ENCODE measurements around the gene ABHD11. TPM values are rescaled to one million over a fixed set of nuclear protein-coding genes. Genes with fewer than 3 reads are reported as not detected.
A peak's percentile ranks its signal among the peaks of the same experiment; 100 is the strongest.
"Not testable (repeated sequence)": the region's sequence is repeated elsewhere in the genome, so short reads cannot be mapped to it uniquely, and the experiment has no call there.

The ABHD11 gene
- polyA plus RNA-seq, 6 donors from 2014 or later = 10.8 to 18.9 (median 14.0) TPM; not detected in 1

- H3K4me1 Mint-ChIP-seq = peaks cover 17 to 24% (median 21%) of the 10 kb centered on the region in 3 donors
- DNase-seq (no peak), ATAC-seq (ENCODE audit: low read depth in 2 of 2) (no peak)
- H3K4me3 Mint-ChIP-seq = peak overlapping the region in 7 of 8 donors; percentile 25 to 88 (median 69)
- no peaks in the 10 kb centered on the region for H3K36me3 Mint-ChIP-seq
- no peak overlapping the region for H3K27ac Mint-ChIP-seq
- H3K27me3 Mint-ChIP-seq = peaks cover 20 to 35% (median 31%) of the 10 kb centered on the region in 3 donors
- no peaks in the 10 kb centered on the region for H3K9me3 Mint-ChIP-seq
Observed at GRCh38 chr7:73721377-73721817, 17.2 kb downstream of the ABHD11 start.

DNA sequence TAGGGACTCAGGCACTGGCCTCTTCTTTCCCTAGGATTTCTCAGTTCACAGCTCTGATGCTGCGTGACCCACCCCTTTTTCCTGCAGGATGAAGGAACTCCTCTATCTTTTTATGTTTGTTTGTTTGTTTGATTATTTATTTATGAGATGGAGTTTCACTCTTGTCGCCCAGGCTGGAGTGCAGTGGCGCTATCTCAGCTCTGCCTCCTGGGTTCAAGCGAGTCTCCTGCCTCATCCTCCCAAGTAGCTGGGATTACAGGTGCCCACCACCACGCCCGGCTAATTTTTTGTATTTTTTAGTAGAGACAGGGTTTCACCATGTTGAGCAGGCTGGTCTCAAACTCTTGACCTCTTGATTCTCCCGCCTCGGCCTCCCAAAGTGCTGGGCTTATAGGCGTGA is 18.2 kb downstream of the ABHD11 start:
- not testable (repeated sequence) for ATAC-seq (ENCODE audit: low read depth in 2 of 2); H3K36me3 Mint-ChIP-seq

GRCh38 chr7:73719806-73720169 is 18.8 kb downstream of the ABHD11 start:
- peaks cover 15 to 24% (median 21%) of the 10 kb centered on the region in 3 donors for H3K4me1 Mint-ChIP-seq
- H3K27ac Mint-ChIP-seq = peak overlapping the region in 1 of 6 donors; percentile 23
- DNase-seq (no peak), ATAC-seq (ENCODE audit: low read depth in 2 of 2) (peak; percentile 21 to 27)
- H3K4me3 Mint-ChIP-seq = peak overlapping the region; percentile 82 to 93 (median 88)
- no peaks in the 10 kb centered on the region for H3K36me3 Mint-ChIP-seq
- peaks cover 20 to 43% (median 31%) of the 10 kb centered on the region in 3 donors for H3K27me3 Mint-ChIP-seq
- H3K9me3 Mint-ChIP-seq = no peaks in the 10 kb centered on the region

More for the DNA sequence above, 18.2 kb downstream of the ABHD11 start:
- not testable (repeated sequence) for H3K9me3 Mint-ChIP-seq, DNase-seq
- H3K27ac Mint-ChIP-seq = peak overlapping the region in 3 of 6 donors; percentile 23 to 89 (median 54)
- H3K4me3 Mint-ChIP-seq = peak overlapping the region; percentile 82 to 93 (median 88)
- H3K27me3 Mint-ChIP-seq = peaks cover 22 to 44% (median 35%) of the 10 kb centered on the region in 3 donors
- H3K4me1 Mint-ChIP-seq = peaks cover 17 to 24% (median 21%) of the 10 kb centered on the region in 3 donors

GRCh38 chr7:73718905-73719805 is 19.4 kb downstream of the ABHD11 start, which contains the start of gene STX1A:
STX1A (minus strand) TSS chr7:73719669; CDS start chr7:73719631, 38 bp downstream.
- Mint-ChIP-seq H3K4me1 (peaks cover 12 to 24% (median 21%) of the 10 kb centered on the region in 3 donors), H3K36me3 (no peaks in the 10 kb centered on the region), H3K9me3 (no peaks in the 10 kb centered on the region), H3K27ac (peak within 1 kb of the TSS in 3 of 6 donors; percentile 23 to 89 (median 54)), H3K27me3 (peaks cover 17 to 43% (median 30%) of the 10 kb centered on the region in 3 donors), H3K4me3 (peak within 1 kb of the TSS; percentile 82 to 93 (median 88))
- DNase-seq (peak; percentile 59), ATAC-seq (ENCODE audit: low read depth in 2 of 2) (peak; percentile 84 to 88)

DNA sequence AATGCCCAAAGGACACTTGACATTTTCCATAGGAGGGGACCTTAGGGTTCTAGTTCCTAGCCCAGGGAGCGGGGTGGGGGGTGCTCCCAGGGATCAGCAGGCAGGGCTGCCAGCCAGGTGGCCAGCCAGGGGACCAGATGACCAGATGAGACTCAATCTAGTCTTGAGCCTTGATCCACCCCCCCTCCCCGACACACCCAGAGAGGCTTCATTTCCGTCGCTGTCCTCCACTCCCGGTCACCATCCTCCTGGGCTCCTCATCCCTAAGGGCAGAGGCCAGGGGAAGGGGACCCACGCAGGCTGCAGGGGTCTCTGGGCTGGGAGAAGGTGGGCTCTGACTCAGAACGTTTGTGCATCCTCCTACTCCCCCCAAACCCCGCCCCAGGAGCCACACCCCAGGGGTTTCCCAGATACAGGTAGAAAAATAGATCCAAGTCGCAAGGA is 20.1 kb downstream of the ABHD11 start:
- no peaks in the 10 kb centered on the region for H3K9me3 Mint-ChIP-seq
- ATAC-seq (ENCODE audit: low read depth in 2 of 2) (no peak), DNase-seq (no peak)
- H3K27ac Mint-ChIP-seq = peak overlapping the region in 1 of 6 donors; percentile 41
- H3K4me3 Mint-ChIP-seq = peak overlapping the region; percentile 37 to 91 (median 73)
- H3K4me1 Mint-ChIP-seq = peaks cover 12 to 24% (median 21%) of the 10 kb centered on the region in 3 donors
- H3K27me3 Mint-ChIP-seq = peaks cover 17 to 50% (median 36%) of the 10 kb centered on the region in 3 donors
- H3K36me3 Mint-ChIP-seq = no peaks in the 10 kb centered on the region

DNA sequence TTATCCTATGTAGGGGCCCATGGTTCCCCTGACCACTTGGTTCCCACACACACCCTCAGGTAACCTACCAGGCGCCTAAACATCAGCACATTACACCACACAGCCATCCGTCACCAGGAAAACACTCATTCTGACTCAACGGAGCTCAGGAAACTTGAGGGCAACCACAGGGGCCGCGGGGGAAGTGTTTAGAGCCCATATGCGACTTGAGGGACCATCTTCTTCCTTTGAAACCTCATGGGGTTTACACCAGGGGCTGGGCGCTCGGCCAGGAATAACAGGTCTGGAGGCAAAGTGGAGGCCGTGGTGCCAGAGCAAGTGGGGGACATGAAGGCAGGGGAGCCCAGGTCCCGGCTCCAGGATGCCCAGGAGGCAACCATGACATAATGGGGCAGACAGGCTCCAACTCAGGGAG is 20.6 kb downstream of the ABHD11 start:
- Mint-ChIP-seq H3K27ac (peak overlapping the region in 1 of 6 donors; percentile 41), H3K27me3 (peaks cover 19 to 55% (median 40%) of the 10 kb centered on the region in 3 donors), H3K9me3 (no peaks in the 10 kb centered on the region), H3K4me1 (peaks cover 12 to 24% (median 21%) of the 10 kb centered on the region in 3 donors), H3K4me3 (peak overlapping the region in 7 of 8 donors; percentile 66 to 91 (median 77)), H3K36me3 (no peaks in the 10 kb centered on the region)
- DNase-seq (no peak), ATAC-seq (ENCODE audit: low read depth in 2 of 2) (peak; percentile 17 to 21)

DNA sequence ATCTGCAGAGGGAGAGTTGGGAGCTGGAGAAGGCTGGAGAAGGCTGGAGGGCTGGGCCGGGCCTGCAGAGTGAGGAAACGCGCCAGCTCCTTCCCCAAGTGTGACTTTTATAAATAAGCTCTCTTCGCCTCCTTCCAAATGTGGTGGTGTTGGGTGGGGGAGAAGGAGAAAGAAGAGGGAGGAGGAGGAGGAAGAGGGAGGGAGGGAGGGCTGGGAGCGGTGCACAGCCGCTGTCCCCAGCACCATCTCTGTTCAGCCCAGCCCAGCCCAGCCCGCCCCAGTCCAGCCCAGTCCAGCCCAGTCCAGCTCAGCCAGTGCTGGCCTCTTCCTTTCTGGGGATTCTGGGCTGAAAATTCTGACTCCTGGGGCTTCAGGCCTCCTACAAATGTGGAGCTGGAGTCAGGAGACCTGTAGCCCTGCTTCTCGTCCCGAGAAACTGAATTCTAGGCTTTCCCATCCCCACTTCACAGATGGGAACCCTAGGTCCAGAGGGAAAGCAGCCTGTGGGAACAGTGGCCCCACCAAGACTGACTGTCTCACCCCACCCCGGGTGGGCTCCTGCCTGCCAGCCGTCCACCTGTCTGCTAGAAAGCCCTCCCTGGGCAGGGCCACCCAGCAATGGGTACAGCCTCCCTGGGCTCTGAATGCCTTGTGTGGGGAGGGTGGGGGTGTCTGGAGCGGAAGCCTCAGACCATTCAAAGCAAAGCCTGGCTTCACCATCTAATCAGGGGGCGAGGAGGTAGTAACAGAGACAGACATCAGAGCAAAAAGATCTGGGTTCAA is 21.4 kb downstream of the ABHD11 start:
- ATAC-seq (ENCODE audit: low read depth in 2 of 2) = no peak
- H3K27me3 Mint-ChIP-seq = peaks cover 27 to 63% (median 48%) of the 10 kb centered on the region in 3 donors

GRCh38 chr7:73716318-73716890 is 22.2 kb downstream of the ABHD11 start:
- H3K27me3 Mint-ChIP-seq = peaks cover 23 to 71% (median 56%) of the 10 kb centered on the region in 3 donors
- H3K27ac Mint-ChIP-seq = no peak overlapping the region
- H3K4me1 Mint-ChIP-seq = peaks cover 12 to 24% (median 21%) of the 10 kb centered on the region in 3 donors
- H3K9me3 Mint-ChIP-seq = no peaks in the 10 kb centered on the region
- ATAC-seq (ENCODE audit: low read depth in 2 of 2) (no peak), DNase-seq (no peak)
- no peak overlapping the region for H3K4me3 Mint-ChIP-seq
- no peaks in the 10 kb centered on the region for H3K36me3 Mint-ChIP-seq

More for the DNA sequence above, 21.4 kb downstream of the ABHD11 start:
- Mint-ChIP-seq H3K36me3 (no peaks in the 10 kb centered on the region), H3K9me3 (no peaks in the 10 kb centered on the region), H3K27ac (no peak overlapping the region), H3K4me3 (peak overlapping the region in 6 of 8 donors; percentile 60 to 91 (median 74)), H3K4me1 (peaks cover 12 to 24% (median 21%) of the 10 kb centered on the region in 3 donors)
- no peak for DNase-seq

DNA sequence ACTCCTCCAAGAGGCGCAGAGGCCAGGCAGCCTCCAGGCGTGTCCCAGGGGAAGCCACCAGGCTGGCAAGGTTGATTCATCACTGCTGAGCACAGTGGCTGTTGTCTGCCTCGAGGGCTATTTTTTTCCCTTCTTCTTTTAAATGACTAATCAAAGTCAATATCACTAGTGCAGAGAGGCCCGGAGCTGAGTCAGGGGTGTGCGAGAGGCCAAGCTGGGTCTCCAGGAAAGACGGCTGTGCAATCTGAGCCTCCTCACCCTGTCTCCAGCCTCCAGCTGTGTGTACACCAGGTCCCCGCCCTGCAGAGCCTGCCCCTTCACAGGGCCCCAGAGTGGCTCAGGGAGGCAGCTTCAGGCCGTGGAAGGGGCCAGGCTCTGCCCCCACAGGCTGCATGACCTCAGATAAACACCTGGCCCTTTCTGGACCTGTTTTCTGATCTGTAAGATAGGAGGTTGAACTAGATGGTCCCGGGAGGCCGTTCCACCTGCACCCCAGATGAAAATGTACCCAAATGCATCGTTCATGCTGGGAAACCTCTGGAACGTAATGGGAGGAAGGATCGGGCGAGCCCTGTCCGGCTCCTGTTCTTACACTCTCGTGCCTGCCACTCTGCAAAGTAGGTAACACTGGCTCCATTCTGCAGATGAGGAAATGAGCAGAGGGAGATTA is 22.8 kb downstream of the ABHD11 start:
- Mint-ChIP-seq H3K4me1 (peaks cover 12 to 24% (median 21%) of the 10 kb centered on the region in 3 donors), H3K27ac (no peak overlapping the region), H3K9me3 (no peaks in the 10 kb centered on the region), H3K36me3 (no peaks in the 10 kb centered on the region), H3K27me3 (peaks cover 23 to 77% (median 57%) of the 10 kb centered on the region in 3 donors), H3K4me3 (no peak overlapping the region)
- ATAC-seq (ENCODE audit: low read depth in 2 of 2) (no peak), DNase-seq (no peak)

- DNase-seq = not testable (repeated sequence)
Observed at GRCh38 chr7:73713319-73713718, 25.3 kb downstream of the ABHD11 start.

GRCh38 chr7:73712773-73713172 is 25.8 kb downstream of the ABHD11 start:
- Mint-ChIP-seq H3K36me3 (no peaks in the 10 kb centered on the region), H3K4me3 (no peak overlapping the region), H3K27me3 (peaks cover 18 to 63% (median 43%) of the 10 kb centered on the region in 3 donors), H3K27ac (peak overlapping the region in 1 of 6 donors; percentile 69), H3K9me3 (no peaks in the 10 kb centered on the region), H3K4me1 (peaks cover 3 to 11% (median 5%) of the 10 kb centered on the region in 3 donors)
- no peak for ATAC-seq (ENCODE audit: low read depth in 2 of 2)
- no peak for DNase-seq

More at GRCh38 chr7:73713319-73713718, 25.3 kb downstream of the ABHD11 start:
- Mint-ChIP-seq H3K4me1 (peaks cover 9 to 16% (median 9%) of the 10 kb centered on the region in 3 donors), H3K27me3 (peaks cover 23 to 69% (median 49%) of the 10 kb centered on the region in 3 donors)
- H3K27ac Mint-ChIP-seq; ATAC-seq (ENCODE audit: low read depth in 2 of 2); H3K36me3 Mint-ChIP-seq; H3K9me3 Mint-ChIP-seq; H3K4me3 Mint-ChIP-seq: not testable (repeated sequence)

DNA sequence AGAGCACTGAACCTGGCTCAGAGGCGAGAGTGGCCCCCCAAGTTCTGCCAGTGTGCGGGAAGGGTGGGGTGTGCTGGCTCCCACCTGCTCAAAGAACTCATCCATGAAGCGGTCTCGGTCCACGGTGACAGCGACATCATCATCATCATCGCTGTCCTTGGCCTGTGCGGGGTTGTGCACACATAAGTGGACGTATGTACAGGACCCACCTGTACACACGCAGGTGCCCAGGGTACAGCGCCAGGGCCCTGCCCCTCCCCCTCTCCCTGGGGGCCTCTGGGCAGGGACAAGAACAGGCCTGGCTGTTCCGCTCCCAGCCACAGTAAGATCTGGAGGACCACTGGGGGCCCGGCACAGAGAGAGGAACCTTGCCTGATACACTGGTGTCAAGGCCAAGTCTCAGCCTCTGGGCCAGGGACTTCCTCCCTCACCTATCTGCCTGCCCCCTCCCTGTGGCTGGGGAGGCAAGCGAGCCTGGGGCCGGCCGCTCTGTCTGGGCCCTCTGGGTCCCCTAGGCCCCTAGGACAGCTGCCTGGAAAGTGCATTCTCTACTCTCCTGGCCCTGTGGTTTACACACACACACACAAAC is 29.5 kb downstream of the ABHD11 start:
- ATAC-seq (ENCODE audit: low read depth in 2 of 2) = no peak
- Mint-ChIP-seq H3K27ac (no peak overlapping the region), H3K4me1 (peaks cover 8 to 20% (median 19%) of the 10 kb centered on the region in 3 donors), H3K27me3 (peaks cover 10 to 48% (median 31%) of the 10 kb centered on the region in 3 donors), H3K4me3 (peak overlapping the region in 1 of 8 donors; percentile 27), H3K36me3 (no peaks in the 10 kb centered on the region), H3K9me3 (no peaks in the 10 kb centered on the region)
- DNase-seq = no peak
